ENCODE data around the gene JAG2. TPM values are rescaled to one million over a fixed set of nuclear protein-coding genes. Genes with fewer than 3 reads are reported as not detected.

JAG2 gene
- polyA plus RNA-seq, 1 experiment: 0.22 TPM

GRCh38 chr14:105095236-105095805 is 73.3 kb downstream of the JAG2 start:
- Histone ChIP-seq H3K9me3 (ENCODE audit: control insufficient read depth, insufficient read depth, low read length) (peaks cover 8% of the 10 kb centered on the region), H3K27ac (ENCODE audit: low read depth, low read length) (no peak overlapping the region), H3K4me3 (ENCODE audit: low read depth, low read length) (no peak overlapping the region), H3K27me3 (ENCODE audit: control insufficient read depth, insufficient read depth, low read length) (peaks cover 4% of the 10 kb centered on the region)
- CTCF ChIA-PET: interaction anchor here (1.2 to 1.3 kb wide), 2 partner anchors 198 to 199 kb away, joined by 3 to 4 read pairs; no protein-coding TSS in a partner anchor
- no peak for DNase-seq (ENCODE audit: low read depth, low spot score)
- TF ChIP-seq CTCF (IDR thresholded peaks at IDR 0.05; ENCODE audit: low read depth, low read length): no peak
- POLR2A ChIA-PET: no interaction called here

- CTCF ChIA-PET: interaction anchor here (0.7 to 1.2 kb wide), 3 partner anchors 120 to 258 kb away, joined by 3 to 4 read pairs (median 3); no protein-coding TSS in a partner anchor
- peaks cover 5% of the 10 kb centered on the region; the same call in 1 of the 2 replicates for H3K9me3 ChIP-seq (ENCODE audit: control insufficient read depth, insufficient read depth, low read length)
- H3K27ac ChIP-seq (ENCODE audit: low read depth, low read length): peak overlapping the region; percentile 39
- H3K4me3 ChIP-seq (ENCODE audit: low read depth, low read length): peak overlapping the region; percentile 74
- DNase-seq (ENCODE audit: low read depth, low spot score): no peak
- no peak for TF ChIP-seq CTCF (IDR thresholded peaks at IDR 0.05; ENCODE audit: low read depth, low read length)
- peaks cover 2% of the 10 kb centered on the region for H3K27me3 ChIP-seq (ENCODE audit: control insufficient read depth, insufficient read depth, low read length)
- POLR2A ChIA-PET: no interaction called here
These were observed 74.2 kb downstream of the JAG2 start for GRCh38 chr14:105094193-105094907.

- H3K27me3 ChIP-seq (ENCODE audit: control insufficient read depth, insufficient read depth, low read length): no peaks in the 10 kb centered on the region
- peak overlapping the region; percentile 74 for H3K4me3 ChIP-seq (ENCODE audit: low read depth, low read length)
- H3K27ac ChIP-seq (ENCODE audit: low read depth, low read length): peak overlapping the region; percentile 73
- peaks cover 5% of the 10 kb centered on the region; the same call in 1 of the 2 replicates for H3K9me3 ChIP-seq (ENCODE audit: control insufficient read depth, insufficient read depth, low read length)
- peak; percentile 56 for TF ChIP-seq CTCF (IDR thresholded peaks at IDR 0.05; ENCODE audit: low read depth, low read length)
- CTCF ChIA-PET: interaction anchor here (0.7 to 1.0 kb wide), 2 partner anchors 120 to 259 kb away, joined by 3 read pairs; no protein-coding TSS in a partner anchor
- POLR2A ChIA-PET: no interaction called here
- DNase-seq (ENCODE audit: low read depth, low spot score): no peak
These were observed 75.0 kb downstream of the JAG2 start for GRCh38 chr14:105093431-105094192.

GRCh38 chr14:105093038-105093430 is 75.5 kb downstream of the JAG2 start:
- Histone ChIP-seq H3K27ac (ENCODE audit: low read depth, low read length) (peak overlapping the region; percentile 52), H3K27me3 (ENCODE audit: control insufficient read depth, insufficient read depth, low read length) (no peaks in the 10 kb centered on the region), H3K9me3 (ENCODE audit: control insufficient read depth, insufficient read depth, low read length) (peaks cover 5% of the 10 kb centered on the region; the same call in 1 of the 2 replicates), H3K4me3 (ENCODE audit: low read depth, low read length) (peak overlapping the region; percentile 74)
- no peak for TF ChIP-seq CTCF (IDR thresholded peaks at IDR 0.05; ENCODE audit: low read depth, low read length)
- ChIA-PET CTCF (no interaction called here), POLR2A (no interaction called here)
- no peak for DNase-seq (ENCODE audit: low read depth, low spot score)
